Endometrium (tissue), 2 donors: ENCODE data around the gene CKLF.
"Not testable (repeated sequence)": the region's sequence is repeated elsewhere in the genome, so short reads cannot be mapped to it uniquely, and the experiment has no call there.

Experiments
- FAIRE-seq: peaks from 2 replicates; lab custom pipeline; 2012; peaks lifted over from hg19 to GRCh38; lab: Jason Lieb, UNC
- donor health status: control.
- donor health status: control.

The CKLF gene

GRCh38 chr16:66552286-66553177 lies at the start of gene CKLF:
Gene CKLF (plus strand): TSS chr16:66552576. CDS start chr16:66552716, 140 bp downstream.
- FAIRE-seq = no peak

GRCh38 chr16:66503030-66503429 lies 49.3 kb upstream of the CKLF start:
- FAIRE-seq = no peak

GRCh38 chr16:66503612-66504011 lies 48.8 kb upstream of the CKLF start:
- no peak for FAIRE-seq

GRCh38 chr16:66507731-66508239 lies 44.6 kb upstream of the CKLF start:
- no peak for FAIRE-seq

- no peak for FAIRE-seq
Measured at GRCh38 chr16:66508248-66508913, 44.0 kb upstream of the CKLF start.

- no peak for FAIRE-seq
Measured at GRCh38 chr16:66508914-66509496, 43.4 kb upstream of the CKLF start.

GRCh38 chr16:66509576-66509975 lies 42.8 kb upstream of the CKLF start:
- FAIRE-seq = no peak

- no peak for FAIRE-seq
Measured at GRCh38 chr16:66510298-66510697, 42.1 kb upstream of the CKLF start.

- no peak for FAIRE-seq
Measured at GRCh38 chr16:66510711-66511601, 41.4 kb upstream of the CKLF start.

- no peak for FAIRE-seq
Measured at GRCh38 chr16:66511602-66512271, 40.6 kb upstream of the CKLF start.

- no peak for FAIRE-seq
Measured at GRCh38 chr16:66512272-66513110, 39.9 kb upstream of the CKLF start.

- no peak for FAIRE-seq
Measured at GRCh38 chr16:66513111-66513723, 39.2 kb upstream of the CKLF start.

- FAIRE-seq = not testable (repeated sequence)
Measured at GRCh38 chr16:66514391-66514790, 38.0 kb upstream of the CKLF start.

- not testable (repeated sequence) for FAIRE-seq
Measured at GRCh38 chr16:66514980-66515595, 37.3 kb upstream of the CKLF start.

GRCh38 chr16:66515596-66516508 lies 36.5 kb upstream of the CKLF start:
- FAIRE-seq = no peak

GRCh38 chr16:66516509-66516807 lies 35.9 kb upstream of the CKLF start:
- FAIRE-seq = no peak

GRCh38 chr16:66516808-66517585 lies 35.4 kb upstream of the CKLF start:
- peak; percentile 84 for FAIRE-seq
